GM21786 (cell line): ENCODE data around the gene AMN1.
"Not testable (repeated sequence)": the region's sequence is repeated elsewhere in the genome, so short reads cannot be mapped to it uniquely, and the experiment has no call there.

Source experiments
- ATAC-seq: cut with Tn5 transposase; IDR thresholded peaks from one replicate; pipeline ENCODE4 v1.9.1; 2021; ENCODE audit not compliant: unreplicated experiment

AMN1 gene

GRCh38 chr12:31733549-31734432 lies 5.0 kb upstream of the AMN1 start:
- not testable (repeated sequence) for ATAC-seq

GRCh38 chr12:31732926-31733548 lies 4.2 kb upstream of the AMN1 start:
- no peak for ATAC-seq

GRCh38 chr12:31731203-31731602 lies 2.4 kb upstream of the AMN1 start:
- ATAC-seq, result not testable (repeated sequence)

- no peak for ATAC-seq
These were observed 884 bp upstream of the AMN1 start for GRCh38 chr12:31729705-31730104.

- ATAC-seq, result no peak
These were observed 418 bp downstream of the AMN1 start for GRCh38 chr12:31728289-31728916.

GRCh38 chr12:31727192-31727591 lies 1.6 kb downstream of the AMN1 start:
- no peak for ATAC-seq

GRCh38 chr12:31726575-31726974 lies 2.2 kb downstream of the AMN1 start:
- no peak for ATAC-seq

GRCh38 chr12:31724557-31724956 lies 4.3 kb downstream of the AMN1 start:
- ATAC-seq, result no peak

- no peak for ATAC-seq
These were observed 6.2 kb downstream of the AMN1 start for GRCh38 chr12:31722580-31722979.

GRCh38 chr12:31718542-31719198 lies 10.2 kb downstream of the AMN1 start:
- ATAC-seq, result not testable (repeated sequence)

- not testable (repeated sequence) for ATAC-seq
These were observed 11.8 kb downstream of the AMN1 start for GRCh38 chr12:31716998-31717397.

- ATAC-seq, result peak; percentile 92
These were observed 13.5 kb downstream of the AMN1 start for GRCh38 chr12:31715283-31715825.

- ATAC-seq, result no peak
These were observed 14.2 kb downstream of the AMN1 start for GRCh38 chr12:31714406-31715271.

GRCh38 chr12:31712877-31713276 lies 15.9 kb downstream of the AMN1 start:
- no peak for ATAC-seq

GRCh38 chr12:31710021-31710818 lies 18.6 kb downstream of the AMN1 start:
- no peak for ATAC-seq

GRCh38 chr12:31708118-31708517 lies 20.7 kb downstream of the AMN1 start:
- ATAC-seq, result not testable (repeated sequence)

- no peak for ATAC-seq
These were observed 23.2 kb downstream of the AMN1 start for GRCh38 chr12:31705621-31706020.

- no peak for ATAC-seq
These were observed 26.8 kb downstream of the AMN1 start for GRCh38 chr12:31702047-31702446.

- not testable (repeated sequence) for ATAC-seq
These were observed 38.9 kb downstream of the AMN1 start for GRCh38 chr12:31689921-31690320.
